PFSK-1 (cell line): ENCODE results near the gene RAB8A.

ENCODE experiments used
- FOXP2 ChIP-seq: optimal IDR thresholded peaks from 2 replicates; pipeline ENCODE3; 2011; ENCODE audit warnings: borderline replicate concordance, control low read depth, inconsistent platforms; ENCODE audit not compliant: insufficient read depth; ENCODE audit errors: extremely low read length, extremely low read depth
- POLR2AphosphoS5 ChIP-seq: IDR thresholded peaks from 2 replicates; pipeline ENCODE4 v1.6.1; 2012; ENCODE audit warnings: low read depth, mild to moderate bottlenecking, control low read depth, low read length, moderate library complexity
- TAF1 ChIP-seq: IDR thresholded peaks from 2 replicates; pipeline ENCODE4 v1.6.1; 2012; ENCODE audit warnings: low read length, control low read depth, borderline replicate concordance; ENCODE audit not compliant: insufficient read depth

DNA sequence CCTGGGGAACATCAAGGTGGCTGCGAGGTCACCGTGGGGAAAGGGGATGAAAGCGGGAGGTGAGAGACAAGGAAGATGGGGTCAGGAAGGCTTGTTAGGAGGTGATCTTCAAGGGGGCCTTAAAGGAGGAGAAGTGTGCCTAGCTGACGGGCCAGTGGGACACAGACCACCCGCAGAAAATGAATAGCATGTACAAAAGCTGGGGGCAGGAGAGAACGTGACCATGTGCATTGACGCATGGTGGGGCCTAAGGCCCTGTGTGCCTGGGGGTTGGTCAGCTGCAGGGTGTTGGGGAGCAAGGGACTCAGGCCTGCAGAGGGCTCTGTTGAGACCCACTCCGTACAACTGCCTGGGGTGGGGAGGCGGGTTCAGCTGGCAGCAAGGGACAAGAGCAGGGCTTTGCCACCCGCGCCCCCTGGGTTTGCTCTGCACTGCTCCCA, 5.9 kb downstream of the RAB8A start:
- TF ChIP-seq TAF1, result no peak
- TF ChIP-seq POLR2AphosphoS5, result no peak
- TF ChIP-seq FOXP2, result no peak
